ENCODE data around the gene TMF1.

Gene TMF1

GRCh38 chr3:69094467-69095205 lies 42.5 kb upstream of the TMF1 start:
- peak; percentile 24 to 51 for DNase-seq (ENCODE audit: low read depth in 2 of 2)
- H3K4me3 ChIP-seq (replicated peaks in 1 of 2; ENCODE audit: low read depth in 2 of 2, low read length in 2 of 2) = no peak overlapping the region

DNA sequence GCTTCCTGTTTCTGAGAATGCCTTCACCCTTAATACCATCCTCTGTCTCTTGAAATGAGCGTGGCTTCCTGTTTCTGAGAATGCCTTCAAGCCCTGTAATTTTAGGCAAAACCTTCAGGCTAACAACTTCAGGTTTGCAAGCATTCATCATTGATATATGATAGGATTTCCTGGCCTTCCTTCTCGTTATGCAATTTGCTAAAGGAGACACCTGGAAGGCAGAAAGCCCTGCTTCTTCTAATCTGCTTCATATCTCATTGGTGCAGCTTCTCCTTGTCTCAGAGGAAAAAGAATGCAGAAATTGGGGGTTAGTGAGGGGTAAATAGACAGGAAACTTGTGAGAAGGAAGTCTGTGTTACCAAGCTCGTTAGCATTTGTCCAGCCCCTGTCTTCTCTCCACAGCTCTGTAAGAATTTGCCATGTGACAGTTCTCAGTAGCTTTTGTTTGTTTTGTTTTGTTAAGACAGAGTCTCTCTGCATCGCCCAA lies 39.9 kb upstream of the TMF1 start:
- no peak for DNase-seq (ENCODE audit: low read depth in 2 of 2)
- no peak overlapping the region for H3K4me3 ChIP-seq (replicated peaks in 1 of 2; ENCODE audit: low read depth in 2 of 2, low read length in 2 of 2)
- TF ChIP-seq, protein P1, sequence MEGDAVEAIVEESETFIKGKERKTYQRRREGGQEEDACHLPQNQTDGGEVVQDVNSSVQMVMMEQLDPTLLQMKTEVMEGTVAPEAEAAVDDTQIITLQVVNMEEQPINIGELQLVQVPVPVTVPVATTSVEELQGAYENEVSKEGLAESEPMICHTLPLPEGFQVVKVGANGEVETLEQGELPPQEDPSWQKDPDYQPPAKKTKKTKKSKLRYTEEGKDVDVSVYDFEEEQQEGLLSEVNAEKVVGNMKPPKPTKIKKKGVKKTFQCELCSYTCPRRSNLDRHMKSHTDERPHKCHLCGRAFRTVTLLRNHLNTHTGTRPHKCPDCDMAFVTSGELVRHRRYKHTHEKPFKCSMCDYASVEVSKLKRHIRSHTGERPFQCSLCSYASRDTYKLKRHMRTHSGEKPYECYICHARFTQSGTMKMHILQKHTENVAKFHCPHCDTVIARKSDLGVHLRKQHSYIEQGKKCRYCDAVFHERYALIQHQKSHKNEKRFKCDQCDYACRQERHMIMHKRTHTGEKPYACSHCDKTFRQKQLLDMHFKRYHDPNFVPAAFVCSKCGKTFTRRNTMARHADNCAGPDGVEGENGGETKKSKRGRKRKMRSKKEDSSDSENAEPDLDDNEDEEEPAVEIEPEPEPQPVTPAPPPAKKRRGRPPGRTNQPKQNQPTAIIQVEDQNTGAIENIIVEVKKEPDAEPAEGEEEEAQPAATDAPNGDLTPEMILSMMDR (IDR thresholded peaks at IDR 0.05; ENCODE audit: low read depth, low read length) = no peak

More at GRCh38 chr3:69094467-69095205, 42.5 kb upstream of the TMF1 start:
- TF ChIP-seq, protein P1 (IDR thresholded peaks at IDR 0.05; ENCODE audit: low read depth, low read length) = no peak

GRCh38 chr3:69091389-69092029 lies 39.4 kb upstream of the TMF1 start:
- no peak overlapping the region for H3K4me3 ChIP-seq (replicated peaks in 1 of 2; ENCODE audit: low read depth in 2 of 2, low read length in 2 of 2)
- TF ChIP-seq, protein P1 (IDR thresholded peaks at IDR 0.05; ENCODE audit: low read depth, low read length) = no peak
- DNase-seq (ENCODE audit: low read depth in 2 of 2) = no peak

- H3K4me3 ChIP-seq (replicated peaks in 1 of 2; ENCODE audit: low read depth in 2 of 2, low read length in 2 of 2) = no peak overlapping the region
- TF ChIP-seq, protein P1 (IDR thresholded peaks at IDR 0.05; ENCODE audit: low read depth, low read length) = no peak
- peak; percentile 75 to 84 for DNase-seq (ENCODE audit: low read depth in 2 of 2)
Measured at GRCh38 chr3:69090021-69090420, 37.9 kb upstream of the TMF1 start.

DNA sequence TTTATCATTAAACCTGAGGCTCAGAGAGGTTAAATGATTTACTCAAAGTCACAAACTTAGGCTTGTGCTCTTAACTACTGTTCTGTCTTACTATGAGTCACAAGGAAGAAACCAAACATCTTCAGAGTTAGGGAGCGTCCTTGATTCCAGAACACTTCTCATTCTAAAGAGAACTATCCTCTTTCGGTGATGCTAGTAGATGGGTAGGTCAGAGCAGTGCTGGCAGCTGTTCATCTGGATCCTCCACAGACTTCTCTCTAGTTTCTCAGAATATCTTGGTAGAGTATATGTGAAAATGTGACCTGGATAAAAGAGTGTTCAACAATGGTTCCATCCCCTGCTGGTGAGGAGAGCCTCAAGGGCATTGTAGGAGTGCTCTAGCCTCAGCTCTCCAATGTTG lies 35.9 kb upstream of the TMF1 start:
- TF ChIP-seq, protein P1 (IDR thresholded peaks at IDR 0.05; ENCODE audit: low read depth, low read length) = no peak
- peak; percentile 38 to 64 for DNase-seq (ENCODE audit: low read depth in 2 of 2)
- H3K4me3 ChIP-seq (replicated peaks in 1 of 2; ENCODE audit: low read depth in 2 of 2, low read length in 2 of 2) = peak overlapping the region in 1 of 2 donors; percentile 16

GRCh38 chr3:69087030-69087791 lies 35.1 kb upstream of the TMF1 start:
- DNase-seq (ENCODE audit: low read depth in 2 of 2) = no peak
- H3K4me3 ChIP-seq (replicated peaks in 1 of 2; ENCODE audit: low read depth in 2 of 2, low read length in 2 of 2) = peak overlapping the region; percentile 8 to 75
- TF ChIP-seq, protein P1 (IDR thresholded peaks at IDR 0.05; ENCODE audit: low read depth, low read length) = no peak

Measured in cardiac fibroblast (primary cell).